K562 (cell line): ENCODE data around the gene NDUFB10. TPM values are rescaled to one million over a fixed set of nuclear protein-coding genes. Genes with fewer than 3 reads are reported as not detected.

Source experiments
- FOXM1 ChIP-seq, 2 experiments: fragments of 450-650 bp in 1 of 2; sonication (generic) in 1 of 2; formaldehyde crosslinking in 1 of 2; IDR thresholded peaks; 2 replicates each; pipeline versions ENCODE4 v1.6.1 to v1.9.0; 2017 to 2022; ENCODE audit warnings: low read depth in 2 of 2, mild to moderate bottlenecking in 2 of 2, missing genetic modification reagents in 1 of 2, moderate library complexity in 1 of 2
- GABPB1 ChIP-seq: sonication (generic); formaldehyde crosslinking; IDR thresholded peaks from 2 replicates; pipeline ENCODE4 v1.8.0; 2022; ENCODE audit warnings: mild to moderate bottlenecking, missing genetic modification reagents
- REST ChIP-seq, 2 experiments: fragments of 450-650 bp; formaldehyde crosslinking in 1 of 2; IDR thresholded peaks; 2 replicates each; pipeline versions ENCODE4 v1.4.0 to v1.6.1; 2014 to 2020; ENCODE audit warnings: mild to moderate bottlenecking in 2 of 2, borderline replicate concordance in 1 of 2, low read depth in 1 of 2
- SPI1 ChIP-seq: IDR thresholded peaks from 2 replicates; pipeline ENCODE4 v1.6.1; 2011; ENCODE audit warnings: low read depth, low read length, control low read depth, borderline replicate concordance
- polyA plus RNA-seq, 8 experiments: library from polyadenylated mRNA; depleted of rRNA in 4 of 8; stranded (reverse) in 5 of 8; unstranded in 3 of 8; fragments of >200 nt; fragmentation: Nextera tagmentation in 2 of 8; fragmentation: Illumina TruSeq in 1 of 8; extraction: Ambion mirVana in 2 of 8; extraction: Trizol in 1 of 8; gene quantifications; 2 replicates each; pipeline versions ENCODE4 v1.2.1 to v1.2.3, GENCODE V29; 2011 to 2014; ENCODE audit warnings: inconsistent platforms in 1 of 8, missing spikeins in 1 of 8
- total RNA-seq, 7 experiments: library from RNA; depleted of rRNA in 6 of 7; stranded (reverse); fragments of >200 nt in 6 of 7; fragmentation: Illumina TruSeq in 2 of 7; extraction: Trizol in 2 of 7; gene quantifications; 2 replicates each; pipeline versions ENCODE4 v1.2.1 to v1.2.3, GENCODE V29; 2011 to 2021; ENCODE audit warnings: low replicate concordance in 1 of 7
- TF ChIP-seq, protein P1 (sequence below), 2 experiments: fragments of 450-650 bp in 1 of 2; sonication (generic) in 1 of 2; formaldehyde crosslinking in 1 of 2; IDR thresholded peaks; 2 replicates each; pipeline versions ENCODE4 v1.7.1 to v1.9.0; 2016 to 2022; ENCODE audit warnings: inconsistent platforms in 1 of 2, mild to moderate bottlenecking in 1 of 2, missing genetic modification reagents in 1 of 2
- TF ChIP-seq, protein P2 (sequence below): fragments of 450-650 bp; IDR thresholded peaks from 2 replicates; pipeline ENCODE4 v1.6.1; 2016; ENCODE audit warnings: antibody characterized with exemption

Gene NDUFB10
- total and polyA plus RNA-seq, 9 of the 15 experiments (the other 6 are each of a cell fraction or from before 2014, with no cell fraction given) = 69.3 to 527 (median 161) TPM

GRCh38 chr16:1963806-1964505 is 4.6 kb downstream of the NDUFB10 start (continued):
- TF ChIP-seq, protein P1, sequence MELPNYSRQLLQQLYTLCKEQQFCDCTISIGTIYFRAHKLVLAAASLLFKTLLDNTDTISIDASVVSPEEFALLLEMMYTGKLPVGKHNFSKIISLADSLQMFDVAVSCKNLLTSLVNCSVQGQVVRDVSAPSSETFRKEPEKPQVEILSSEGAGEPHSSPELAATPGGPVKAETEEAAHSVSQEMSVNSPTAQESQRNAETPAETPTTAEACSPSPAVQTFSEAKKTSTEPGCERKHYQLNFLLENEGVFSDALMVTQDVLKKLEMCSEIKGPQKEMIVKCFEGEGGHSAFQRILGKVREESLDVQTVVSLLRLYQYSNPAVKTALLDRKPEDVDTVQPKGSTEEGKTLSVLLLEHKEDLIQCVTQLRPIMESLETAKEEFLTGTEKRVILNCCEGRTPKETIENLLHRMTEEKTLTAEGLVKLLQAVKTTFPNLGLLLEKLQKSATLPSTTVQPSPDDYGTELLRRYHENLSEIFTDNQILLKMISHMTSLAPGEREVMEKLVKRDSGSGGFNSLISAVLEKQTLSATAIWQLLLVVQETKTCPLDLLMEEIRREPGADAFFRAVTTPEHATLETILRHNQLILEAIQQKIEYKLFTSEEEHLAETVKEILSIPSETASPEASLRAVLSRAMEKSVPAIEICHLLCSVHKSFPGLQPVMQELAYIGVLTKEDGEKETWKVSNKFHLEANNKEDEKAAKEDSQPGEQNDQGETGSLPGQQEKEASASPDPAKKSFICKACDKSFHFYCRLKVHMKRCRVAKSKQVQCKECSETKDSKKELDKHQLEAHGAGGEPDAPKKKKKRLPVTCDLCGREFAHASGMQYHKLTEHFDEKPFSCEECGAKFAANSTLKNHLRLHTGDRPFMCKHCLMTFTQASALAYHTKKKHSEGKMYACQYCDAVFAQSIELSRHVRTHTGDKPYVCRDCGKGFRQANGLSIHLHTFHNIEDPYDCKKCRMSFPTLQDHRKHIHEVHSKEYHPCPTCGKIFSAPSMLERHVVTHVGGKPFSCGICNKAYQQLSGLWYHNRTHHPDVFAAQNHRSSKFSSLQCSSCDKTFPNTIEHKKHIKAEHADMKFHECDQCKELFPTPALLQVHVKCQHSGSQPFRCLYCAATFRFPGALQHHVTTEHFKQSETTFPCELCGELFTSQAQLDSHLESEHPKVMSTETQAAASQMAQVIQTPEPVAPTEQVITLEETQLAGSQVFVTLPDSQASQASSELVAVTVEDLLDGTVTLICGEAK (IDR thresholded peaks at IDR 0.05) = peak; percentile 42; the same call in 1 of the 2 replicates
- TF ChIP-seq, protein P1 (CRISPR knock-in tag; IDR thresholded peaks at IDR 0.05) = no peak; the same call in 1 of the 2 replicates
- TF ChIP-seq FOXM1 (IDR thresholded peaks at IDR 0.05; ENCODE audit: low read depth) (no peak), FOXM1 (CRISPR knock-in tag; IDR thresholded peaks at IDR 0.05; ENCODE audit: low read depth) (peak; percentile 67; the same call in 1 of the 2 replicates), REST (IDR thresholded peaks at IDR 0.05; ENCODE audit: borderline replicate concordance) (no peak), REST (CRISPR knock-in tag; IDR thresholded peaks at IDR 0.05; ENCODE audit: low read depth) (no peak), SPI1 (no peak), GABPB1 (CRISPR knock-in tag) (no peak)
- TF ChIP-seq, protein P2, sequence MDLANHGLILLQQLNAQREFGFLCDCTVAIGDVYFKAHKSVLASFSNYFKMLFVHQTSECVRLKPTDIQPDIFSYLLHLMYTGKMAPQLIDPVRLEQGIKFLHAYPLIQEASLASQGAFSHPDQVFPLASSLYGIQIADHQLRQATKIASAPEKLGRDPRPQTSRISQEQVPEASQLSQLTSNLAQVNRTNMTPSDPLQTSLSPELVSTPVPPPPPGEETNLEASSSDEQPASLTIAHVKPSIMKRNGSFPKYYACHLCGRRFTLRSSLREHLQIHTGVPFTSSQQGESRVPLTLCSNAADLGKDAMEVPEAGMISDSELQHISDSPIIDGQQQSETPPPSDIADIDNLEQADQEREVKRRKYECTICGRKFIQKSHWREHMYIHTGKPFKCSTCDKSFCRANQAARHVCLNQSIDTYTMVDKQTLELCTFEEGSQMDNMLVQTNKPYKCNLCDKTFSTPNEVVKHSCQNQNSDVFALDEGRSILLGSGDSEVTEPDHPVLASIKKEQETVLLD = no peak
